Right lobe of liver (tissue), 6 donors: Measurements from ENCODE around the gene DCAKD. TPM values are rescaled to one million over a fixed set of nuclear protein-coding genes. Genes with fewer than 3 reads are reported as not detected.

Experiments
- ATAC-seq, 4 donors: fragments of 200-7000 bp; cut with Tn5 transposase; one replicate each; pipeline ENCODE4 v1.9.1; 2020; ENCODE audit warnings: mild to moderate bottlenecking in 4 of 4, moderate library complexity in 4 of 4
- DNase-seq, 3 donors: peaks; one replicate each; pipeline ENCODE4 v3.0.0-alpha.2; 2020
- H3K27ac ChIP-seq, 3 donors: fragments of 200-600 bp; one replicate each; pipeline ENCODE4 v1.8.0; 2022
- H3K27me3 ChIP-seq, 2 donors: fragments of 200-600 bp; one replicate each; pipeline ENCODE4 v1.8.0; 2022
- H3K36me3 ChIP-seq, 4 donors: fragments of 200-600 bp; sonication (generic) in 1 of 4; one replicate each; pipeline versions ENCODE4 v1.5.1 to v1.8.0; 2017 to 2022; ENCODE audit warnings: control low read depth in 1 of 4
- H3K4me1 ChIP-seq, 4 donors: fragments of 200-600 bp; sonication (generic) in 1 of 4; one replicate each; pipeline versions ENCODE4 v1.5.1 to v1.8.0; 2017 to 2022; ENCODE audit warnings: control low read depth in 1 of 4
- H3K4me3 ChIP-seq, 3 donors: fragments of 200-600 bp; one replicate each; pipeline ENCODE4 v1.8.0; 2022
- H3K9me3 ChIP-seq, 4 donors: fragments of 200-600 bp; sonication (generic) in 1 of 4; one replicate each; pipeline versions ENCODE4 v1.5.1 to v1.8.0; 2017 to 2022; ENCODE audit warnings: control low read depth in 1 of 4
- CTCF ChIP-seq, 4 donors: fragments of 200-600 bp in 3 of 4; fragments of 450-650 bp in 1 of 4; IDR thresholded peaks; one replicate each; pipeline versions ENCODE4 v1.5.1 to v1.8.0; 2016 to 2022; ENCODE audit warnings: antibody characterized with exemption in 4 of 4, mild to moderate bottlenecking in 2 of 4
- POLR2A ChIP-seq: fragments of 450-650 bp; IDR thresholded peaks from one replicate; pipeline ENCODE4 v1.6.1; 2017; ENCODE audit warnings: antibody characterized with exemption, mild to moderate bottlenecking
- WGBS: methylation state at CpG from one replicate; pipeline ENCODE4 v1.1.6; 2018; ENCODE audit warnings: low coverage, low lambda C conversion rate; ENCODE audit not compliant: insufficient coverage; ENCODE audit errors: missing lambda C conversion rate; 5-methylcytosine and 5-hydroxymethylcytosine counted together
- intact Hi-C, 2 donors: fragments of 100-400 bp; cut with DNase I; formaldehyde crosslinking; loops; one replicate each; pipeline versions ENCODE4 v1.11.2 to v1.14.1; 2022
- total RNA-seq, 6 experiments: library from RNA; depleted of rRNA in 2 of 6; stranded (reverse); fragments of >200 nt in 2 of 6; fragmentation: NEBNext Ultra II Directional in 3 of 6; extraction: Animal tissue kit (Norgen Biotek cat#: 25700) in 3 of 6; gene quantifications; one replicate each; pipeline versions ENCODE4 v1.1.0 to v1.2.4, GENCODE V29; 2016 to 2023
- donor health status: DM: no; HTN: yes; CAD: no.
- donor health status: DM: no; HTN: no; CAD: no.
- donor health status: DM: no; HTN: no; CAD: no.
- donor health status: DM: no; HTN: yes; CAD: no.
- donor health status: DM: no; HTN: yes; CAD: no.

Gene DCAKD
- total RNA-seq, 6 experiments from 2014 or later: 13.2 to 20.6 (median 16.6) TPM

- 91% methylated on average over 9 of the region's 9 CpGs for whole genome bisulfite sequencing
- DNase-seq: no peak
- Histone ChIP-seq H3K36me3 (no peaks in the 10 kb centered on the region), H3K9me3 (no peaks in the 10 kb centered on the region), H3K4me1 (peaks cover 0 to 22% (median 10%) of the 10 kb centered on the region in 4 donors), H3K27me3 (no peaks in the 10 kb centered on the region), H3K27ac (no peak overlapping the region), H3K4me3 (no peak overlapping the region)
- no peak for ATAC-seq
- intact Hi-C loops: no loop called here
- TF ChIP-seq POLR2A: no peak
- TF ChIP-seq CTCF (IDR thresholded peaks at IDR 0.05): no peak
These were observed 4.8 kb downstream of the DCAKD start for GRCh38 chr17:45046537-45047125.

- ATAC-seq (peak in 1 of 4 donors; percentile 8), DNase-seq (peak in 1 of 3 donors; percentile 27)
- H3K4me3 ChIP-seq: no peak overlapping the region
- H3K36me3 ChIP-seq: no peaks in the 10 kb centered on the region
- 90% methylated on average over 14 of the region's 18 CpGs for WGBS
- TF ChIP-seq POLR2A (no peak), CTCF (IDR thresholded peaks at IDR 0.05) (no peak)
- no peaks in the 10 kb centered on the region for H3K27me3 ChIP-seq
- intact Hi-C loops: no loop called here
- H3K9me3 ChIP-seq: no peaks in the 10 kb centered on the region
- no peak overlapping the region for H3K27ac ChIP-seq
- H3K4me1 ChIP-seq: peaks cover 0 to 12% (median 5%) of the 10 kb centered on the region in 4 donors
These were observed 7.5 kb downstream of the DCAKD start for GRCh38 chr17:45043813-45044540.

GRCh38 chr17:45042346-45043120, 8.9 kb downstream of the DCAKD start:
- no peaks in the 10 kb centered on the region for H3K9me3 ChIP-seq
- intact Hi-C loops: no loop called here
- no peak for ATAC-seq
- no peak overlapping the region for H3K4me3 ChIP-seq
- H3K27me3 ChIP-seq: no peaks in the 10 kb centered on the region
- peaks cover 0 to 12% (median 5%) of the 10 kb centered on the region in 4 donors for H3K4me1 ChIP-seq
- WGBS: 77% methylated on average over 11 of the region's 11 CpGs
- no peaks in the 10 kb centered on the region for H3K36me3 ChIP-seq
- H3K27ac ChIP-seq: no peak overlapping the region
- DNase-seq: peak in 1 of 3 donors; percentile 27
- no peak for TF ChIP-seq POLR2A
- no peak for TF ChIP-seq CTCF (IDR thresholded peaks at IDR 0.05)

- Histone ChIP-seq H3K36me3 (no peaks in the 10 kb centered on the region), H3K4me3 (no peak overlapping the region), H3K9me3 (no peaks in the 10 kb centered on the region), H3K4me1 (peaks cover 0 to 17% (median 5%) of the 10 kb centered on the region in 4 donors), H3K27ac (no peak overlapping the region), H3K27me3 (no peaks in the 10 kb centered on the region)
- intact Hi-C loops: no loop called here
- DNase-seq: no peak
- TF ChIP-seq POLR2A (no peak), CTCF (IDR thresholded peaks at IDR 0.05) (no peak)
- ATAC-seq: no peak
- WGBS: 88% methylated on average over 3 of the region's 4 CpGs
These were observed 11.0 kb downstream of the DCAKD start for GRCh38 chr17:45040459-45040858.
